Prostate gland (tissue), 2 donors: ENCODE results near the gene CABP5.

Source experiments
- POLR2A ChIP-seq: fragments of 450-650 bp; IDR thresholded peaks from one replicate; pipeline ENCODE4 v1.6.1; 2016; ENCODE audit warnings: antibody characterized with exemption, mild to moderate bottlenecking
- TF ChIP-seq, protein P1 (sequence below), 4 experiments: fragments of 200-600 bp in 2 of 4; fragments of 450-650 bp in 2 of 4; sonication (generic) in 2 of 4; IDR thresholded peaks; 1 replicate in 3 of 4; 2 replicates in 1 of 4; pipeline ENCODE4 v1.5.1; 2016 to 2019; ENCODE audit warnings: antibody characterized with exemption in 4 of 4, mild to moderate bottlenecking in 2 of 4, moderate library complexity in 2 of 4

DNA sequence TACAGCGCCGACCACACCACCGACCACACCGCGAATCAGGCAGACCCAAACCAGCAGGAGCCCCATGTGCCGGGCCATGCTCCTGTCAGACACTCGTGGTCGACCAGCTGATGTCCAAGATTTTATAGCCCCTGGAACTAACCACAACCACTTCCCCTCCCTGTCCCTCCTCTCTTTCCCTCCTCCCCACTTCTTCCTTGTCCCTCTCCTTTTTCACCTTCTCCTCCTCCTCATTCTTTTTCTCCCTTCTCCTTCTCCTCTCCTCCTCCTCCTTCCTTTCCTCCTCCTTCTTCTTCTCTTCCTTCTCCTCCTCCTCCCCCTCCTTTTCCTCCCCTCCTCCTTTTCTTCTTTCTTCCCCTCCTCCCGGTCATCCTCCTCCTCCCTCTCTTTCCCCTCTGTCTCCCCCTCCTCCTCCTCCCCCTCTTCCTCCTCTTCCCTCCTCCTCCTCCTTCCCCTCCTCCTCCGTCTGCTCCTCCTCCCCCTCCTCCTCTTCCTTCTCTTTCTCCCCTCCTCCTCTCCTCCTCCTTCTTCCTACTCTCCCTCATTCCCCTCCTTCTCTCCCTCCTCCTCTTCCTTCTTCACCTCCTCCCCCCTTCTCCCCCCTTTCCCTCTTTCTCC is 52.6 kb downstream of the CABP5 start:
- TF ChIP-seq, protein P1, sequence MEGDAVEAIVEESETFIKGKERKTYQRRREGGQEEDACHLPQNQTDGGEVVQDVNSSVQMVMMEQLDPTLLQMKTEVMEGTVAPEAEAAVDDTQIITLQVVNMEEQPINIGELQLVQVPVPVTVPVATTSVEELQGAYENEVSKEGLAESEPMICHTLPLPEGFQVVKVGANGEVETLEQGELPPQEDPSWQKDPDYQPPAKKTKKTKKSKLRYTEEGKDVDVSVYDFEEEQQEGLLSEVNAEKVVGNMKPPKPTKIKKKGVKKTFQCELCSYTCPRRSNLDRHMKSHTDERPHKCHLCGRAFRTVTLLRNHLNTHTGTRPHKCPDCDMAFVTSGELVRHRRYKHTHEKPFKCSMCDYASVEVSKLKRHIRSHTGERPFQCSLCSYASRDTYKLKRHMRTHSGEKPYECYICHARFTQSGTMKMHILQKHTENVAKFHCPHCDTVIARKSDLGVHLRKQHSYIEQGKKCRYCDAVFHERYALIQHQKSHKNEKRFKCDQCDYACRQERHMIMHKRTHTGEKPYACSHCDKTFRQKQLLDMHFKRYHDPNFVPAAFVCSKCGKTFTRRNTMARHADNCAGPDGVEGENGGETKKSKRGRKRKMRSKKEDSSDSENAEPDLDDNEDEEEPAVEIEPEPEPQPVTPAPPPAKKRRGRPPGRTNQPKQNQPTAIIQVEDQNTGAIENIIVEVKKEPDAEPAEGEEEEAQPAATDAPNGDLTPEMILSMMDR (IDR thresholded peaks at IDR 0.05): no peak
- no peak for TF ChIP-seq POLR2A
